Left lung (tissue), 10 donors: Measurements from ENCODE around the gene TNRC6A. TPM values are rescaled to one million over a fixed set of nuclear protein-coding genes. Genes with fewer than 3 reads are reported as not detected.

Experiments used
- ATAC-seq: fragments of 200-7000 bp; cut with Tn5 transposase; one replicate; pipeline ENCODE4 v1.9.1; 2020; ENCODE audit warnings: moderate library complexity
- DNase-seq, 4 donors: peaks; one replicate each; pipeline ENCODE4 v3.0.0-alpha.2; 2013 to 2020
- H3K27ac ChIP-seq, 2 donors: fragments of 200-600 bp; sonication (generic) in 1 of 2; one replicate each; pipeline versions ENCODE4 v1.5.0 to v1.8.0; 2020 to 2021
- H3K27me3 ChIP-seq, 2 donors: fragments of 200-600 bp; sonication (generic) in 1 of 2; one replicate each; pipeline versions ENCODE4 v1.5.0 to v1.8.0; 2020 to 2021
- H3K36me3 ChIP-seq, 2 donors: fragments of 200-600 bp; sonication (generic) in 1 of 2; one replicate each; pipeline versions ENCODE4 v1.5.0 to v1.8.0; 2020 to 2021
- H3K4me1 ChIP-seq, 2 donors: fragments of 200-600 bp; one replicate each; pipeline ENCODE4 v1.8.0; 2021
- H3K4me3 ChIP-seq, 2 donors: fragments of 200-600 bp; sonication (generic) in 1 of 2; one replicate each; pipeline versions ENCODE4 v1.5.0 to v1.8.0; 2020 to 2021; ENCODE audit warnings: mild to moderate bottlenecking in 1 of 2
- H3K9me3 ChIP-seq, 2 donors: fragments of 200-600 bp; sonication (generic) in 1 of 2; one replicate each; pipeline versions ENCODE4 v1.5.0 to v1.8.0; 2020 to 2021
- CTCF ChIP-seq, 2 donors: fragments of 200-600 bp; sonication (generic) in 1 of 2; IDR thresholded peaks; one replicate each; pipeline versions ENCODE4 v1.5.0 to v1.8.0; 2021; ENCODE audit warnings: antibody characterized with exemption in 2 of 2
- intact Hi-C, 2 donors: fragments of 100-400 bp; cut with DNase I; formaldehyde crosslinking; loops; one replicate each; pipeline versions ENCODE4 v1.11.2 to v1.14.2; 2022
- polyA plus RNA-seq, 6 donors: library from polyadenylated mRNA; unstranded; fragments of 120-200 nt; gene quantifications; one replicate each; pipeline ENCODE4 v1.2.1, GENCODE V29; 2013; ENCODE audit not compliant: insufficient read length in 6 of 6
- total RNA-seq, 2 donors: library from RNA; stranded (reverse); fragmentation: NEBNext Ultra II Directional; extraction: Animal tissue kit (Norgen Biotek cat#: 25700); gene quantifications; one replicate each; pipeline ENCODE4 v1.2.1, GENCODE V29; 2021
- donor health status: DM: no; HTN: yes; CAD: no.
- donor health status: DM: no; HTN: no; CAD: no.

TNRC6A gene
- total and polyA plus RNA-seq, 8 donors, result 34.0 to 81.2 (median 72.7) TPM

- peak overlapping the region in 1 of 2 donors; percentile 55 for H3K4me3 ChIP-seq
- H3K9me3 ChIP-seq, result no peaks in the 10 kb centered on the region
- intact Hi-C loops, result no loop called here
- ATAC-seq (no peak), DNase-seq (no peak)
- no peaks in the 10 kb centered on the region for H3K27me3 ChIP-seq
- H3K36me3 ChIP-seq, result peaks cover 0 to 11% of the 10 kb centered on the region in 2 donors
- no peak for TF ChIP-seq CTCF (IDR thresholded peaks at IDR 0.05)
- peak overlapping the region in 1 of 2 donors; percentile 7 for H3K27ac ChIP-seq
- H3K4me1 ChIP-seq, result peaks cover 27 to 57% of the 10 kb centered on the region in 2 donors
Measured at GRCh38 chr16:24731722-24732419, 2.4 kb downstream of the TNRC6A start.

GRCh38 chr16:24734382-24734781, 4.9 kb downstream of the TNRC6A start:
- H3K4me1 ChIP-seq, result peaks cover 29 to 74% of the 10 kb centered on the region in 2 donors
- ATAC-seq, result peak; percentile 12

GRCh38 chr16:24736758-24737157, 7.3 kb downstream of the TNRC6A start:
- ATAC-seq, result no peak
- Histone ChIP-seq H3K27me3 (no peaks in the 10 kb centered on the region), H3K4me3 (no peak overlapping the region), H3K4me1 (peaks cover 18 to 85% of the 10 kb centered on the region in 2 donors), H3K9me3 (no peaks in the 10 kb centered on the region), H3K27ac (peak overlapping the region; percentile 10 to 42), H3K36me3 (peaks cover 0 to 11% of the 10 kb centered on the region in 2 donors)
- DNase-seq, result no peak
- intact Hi-C loops, result no loop called here
- TF ChIP-seq CTCF (IDR thresholded peaks at IDR 0.05), result no peak

More at GRCh38 chr16:24734382-24734781, 4.9 kb downstream of the TNRC6A start:
- no peak overlapping the region for H3K4me3 ChIP-seq
- H3K9me3 ChIP-seq, result no peaks in the 10 kb centered on the region
- peak overlapping the region in 1 of 2 donors; percentile 54 for H3K27ac ChIP-seq
- DNase-seq, result peak in 1 of 4 donors; percentile 21
- peaks cover 0 to 11% of the 10 kb centered on the region in 2 donors for H3K36me3 ChIP-seq
- intact Hi-C loops, result no loop called here
- no peak for TF ChIP-seq CTCF (IDR thresholded peaks at IDR 0.05)
- H3K27me3 ChIP-seq, result no peaks in the 10 kb centered on the region

- TF ChIP-seq CTCF (IDR thresholded peaks at IDR 0.05), result no peak
- no peaks in the 10 kb centered on the region for H3K27me3 ChIP-seq
- ATAC-seq, result peak; percentile 66
- DNase-seq, result no peak
- no peaks in the 10 kb centered on the region for H3K9me3 ChIP-seq
- peak overlapping the region; percentile 10 to 42 for H3K27ac ChIP-seq
- H3K36me3 ChIP-seq, result peaks cover 0 to 11% of the 10 kb centered on the region in 2 donors
- intact Hi-C loops, result no loop called here
- peaks cover 16 to 83% of the 10 kb centered on the region in 2 donors for H3K4me1 ChIP-seq
- no peak overlapping the region for H3K4me3 ChIP-seq
Measured at GRCh38 chr16:24737391-24737871, 8.0 kb downstream of the TNRC6A start.

- H3K9me3 ChIP-seq, result no peaks in the 10 kb centered on the region
- H3K4me3 ChIP-seq, result no peak overlapping the region
- TF ChIP-seq CTCF (IDR thresholded peaks at IDR 0.05), result no peak
- H3K36me3 ChIP-seq, result peaks cover 0 to 8% of the 10 kb centered on the region in 2 donors
- H3K27ac ChIP-seq, result peak overlapping the region; percentile 10 to 42
- no peaks in the 10 kb centered on the region for H3K27me3 ChIP-seq
- ATAC-seq (no peak), DNase-seq (no peak)
- intact Hi-C loops, result no loop called here
- H3K4me1 ChIP-seq, result peaks cover 19 to 84% of the 10 kb centered on the region in 2 donors
Measured at GRCh38 chr16:24737916-24738594, 8.6 kb downstream of the TNRC6A start.
